Kidney (tissue), 14 donors: Measurements from ENCODE around the gene NIT2. TPM values are rescaled to one million over a fixed set of nuclear protein-coding genes. Genes with fewer than 3 reads are reported as not detected.
"Not testable (repeated sequence)": the region's sequence is repeated elsewhere in the genome, so short reads cannot be mapped to it uniquely, and the experiment has no call there.

ENCODE experiments used
- DNase-seq, 5 donors: peaks; one replicate each; pipeline ENCODE4 v3.0.0-alpha.2; 2013 to 2020
- FAIRE-seq: peaks from 2 replicates; lab custom pipeline; 2012; peaks lifted over from hg19 to GRCh38; lab: Jason Lieb, UNC
- H3K27ac ChIP-seq, 2 donors: one replicate each; pipeline ENCODE4 v1.7.0; 2013; ENCODE audit warnings: low read depth in 2 of 2, low read length in 2 of 2, inconsistent platforms in 1 of 2
- H3K27me3 ChIP-seq: one replicate; pipeline ENCODE4 v1.7.1; 2013; ENCODE audit warnings: low read length, inconsistent platforms; ENCODE audit not compliant: control insufficient read depth, insufficient read depth
- H3K36me3 ChIP-seq, 3 donors: one replicate each; pipeline versions ENCODE4 v1.7.0 to v1.7.1; 2013; ENCODE audit warnings: low read length in 3 of 3, control low read depth in 1 of 3, inconsistent platforms in 1 of 3; ENCODE audit not compliant: insufficient read depth in 3 of 3, control insufficient read depth in 2 of 3
- H3K4me1 ChIP-seq, 3 donors: one replicate each; pipeline versions ENCODE4 v1.7.0 to v1.7.1; 2013; ENCODE audit warnings: low read length in 3 of 3, inconsistent platforms in 1 of 3, low read depth in 1 of 3; ENCODE audit not compliant: control insufficient read depth in 2 of 3, insufficient read depth in 2 of 3
- H3K4me3 ChIP-seq, 3 donors: one replicate each; pipeline versions ENCODE4 v1.7.0 to v1.8.1; 2013; ENCODE audit warnings: low read length in 3 of 3, control low read depth in 1 of 3, inconsistent platforms in 1 of 3
- H3K9ac ChIP-seq, 3 donors: one replicate each; pipeline versions ENCODE4 v1.7.0 to v1.7.1; 2013; ENCODE audit warnings: low read length in 3 of 3, control low read depth in 1 of 3, inconsistent platforms in 1 of 3
- H3K9me3 ChIP-seq, 3 donors: one replicate each; pipeline versions ENCODE4 v1.7.0 to v1.7.1; 2013; ENCODE audit warnings: low read length in 3 of 3, control low read depth in 1 of 3, inconsistent platforms in 1 of 3; ENCODE audit not compliant: control insufficient read depth in 2 of 3, insufficient read depth in 1 of 3
- CTCF ChIP-seq: IDR thresholded peaks from 3 replicates; pipeline ENCODE4 v1.5.1; 2012; ENCODE audit warnings: mild to moderate bottlenecking, moderate library complexity, borderline replicate concordance; ENCODE audit not compliant: insufficient read depth; ENCODE audit errors: extremely low read depth
- intact Hi-C: fragments of 100-400 bp; cut with DNase I; formaldehyde crosslinking; loops from one replicate; pipeline ENCODE4 v1.11.1; 2022
- polyA plus RNA-seq: library from polyadenylated mRNA; stranded (reverse); fragments of 350-450 nt; fragmentation: Illumina TruSeq; extraction: RNeasy Lipid Tissue Mini Kit (QIAGEN cat#74804); gene quantifications from one replicate; pipeline ENCODE4 v1.2.3, GENCODE V29; 2014; ENCODE audit warnings: low read depth, low replicate concordance; ENCODE audit not compliant: insufficient read depth
- total RNA-seq: library from RNA; stranded (reverse); fragmentation: NEBNext Ultra II Directional; extraction: Animal tissue kit (Norgen Biotek cat#: 25700); gene quantifications from one replicate; pipeline ENCODE4 v1.2.1, GENCODE V29; 2021
- donor health status: control.
- donor health status: control.
- donor health status: control.
- donor health status: control.
- donor health status: control.
- donor health status: DM: yes; HTN: yes; CAD: no.
- donor health status: Normal renal cell carcinoma (clear cell type).

The NIT2 gene
- total and polyA plus RNA-seq, 2 donors from 2014 or later = 57.5 to 180 TPM

GRCh38 chr3:100331660-100332059 lies 2.9 kb upstream of the NIT2 start:
- DNase-seq = no peak
- no peak for TF ChIP-seq CTCF
- H3K4me3 ChIP-seq = no peak overlapping the region
- intact Hi-C loops = no loop called here
- peaks cover 0 to 9% (median 0%) of the 10 kb centered on the region in 3 donors for H3K4me1 ChIP-seq
- H3K27ac ChIP-seq = no peak overlapping the region
- no peak for FAIRE-seq
- no peaks in the 10 kb centered on the region for H3K27me3 ChIP-seq
- H3K36me3 ChIP-seq = no peaks in the 10 kb centered on the region
- no peak overlapping the region for H3K9ac ChIP-seq
- H3K9me3 ChIP-seq = no peaks in the 10 kb centered on the region

GRCh38 chr3:100333051-100333450 lies 1.5 kb upstream of the NIT2 start:
- Histone ChIP-seq H3K4me1 (peaks cover 0 to 9% (median 0%) of the 10 kb centered on the region in 3 donors), H3K9me3 (no peaks in the 10 kb centered on the region), H3K9ac (no peak overlapping the region), H3K36me3 (no peaks in the 10 kb centered on the region), H3K4me3 (peak overlapping the region in 1 of 3 donors; percentile 4), H3K27ac (no peak overlapping the region), H3K27me3 (no peaks in the 10 kb centered on the region)
- intact Hi-C loops = no loop called here
- FAIRE-seq = no peak
- no peak for DNase-seq
- TF ChIP-seq CTCF = no peak

GRCh38 chr3:100333970-100334487 lies 528 bp upstream of the NIT2 start:
- DNase-seq (no peak), FAIRE-seq (no peak)
- Histone ChIP-seq H3K36me3 (no peaks in the 10 kb centered on the region), H3K9me3 (no peaks in the 10 kb centered on the region), H3K4me1 (peaks cover 0 to 9% (median 0%) of the 10 kb centered on the region in 3 donors), H3K4me3 (peak overlapping the region; percentile 70 to 96 (median 94)), H3K27ac (peak overlapping the region; percentile 34 to 77), H3K9ac (peak overlapping the region; percentile 50 to 98 (median 94)), H3K27me3 (no peaks in the 10 kb centered on the region)
- intact Hi-C loops = no loop called here
- no peak for TF ChIP-seq CTCF

- no peaks in the 10 kb centered on the region for H3K9me3 ChIP-seq
- peak overlapping the region in 1 of 2 donors; percentile 54 for H3K27ac ChIP-seq
- peaks cover 0 to 6% (median 2%) of the 10 kb centered on the region in 3 donors for H3K36me3 ChIP-seq
- H3K9ac ChIP-seq = peak overlapping the region in 2 of 3 donors; percentile 53 to 72
- H3K27me3 ChIP-seq = no peaks in the 10 kb centered on the region
- FAIRE-seq = no peak
- intact Hi-C loops = no loop called here
- TF ChIP-seq CTCF = no peak
- H3K4me1 ChIP-seq = peaks cover 0 to 9% (median 0%) of the 10 kb centered on the region in 3 donors
- DNase-seq = peak in 3 of 5 donors; percentile 10 to 48 (median 29)
- H3K4me3 ChIP-seq = peak overlapping the region; percentile 63 to 94 (median 71)
Measured at GRCh38 chr3:100335434-100335833, 877 bp downstream of the NIT2 start.

- peak overlapping the region in 1 of 2 donors; percentile 34 for H3K27ac ChIP-seq
- H3K27me3 ChIP-seq, H3K9me3 ChIP-seq, H3K4me1 ChIP-seq, intact Hi-C loops, FAIRE-seq, H3K9ac ChIP-seq, H3K36me3 ChIP-seq, DNase-seq: not testable (repeated sequence)
- peak overlapping the region in 1 of 3 donors; percentile 94 for H3K4me3 ChIP-seq
Measured at GRCh38 chr3:100336229-100336628, 1.7 kb downstream of the NIT2 start.
